ENCODE measurements around the gene GPHN. TPM values are rescaled to one million over a fixed set of nuclear protein-coding genes. Genes with fewer than 3 reads are reported as not detected.

Gene GPHN
- total RNA-seq, 2 experiments from 2014 or later = 15.8 to 15.9 TPM

GRCh38 chr14:67218126-67218525 lies 710.2 kb downstream of the GPHN start:
- CTCF ChIA-PET = no interaction called here
- DNase-seq = no peak

GRCh38 chr14:67221248-67221981 lies 713.5 kb downstream of the GPHN start:
- Mint-ChIP-seq H3K4me3 (no peak overlapping the region), H3K9me3 (no peaks in the 10 kb centered on the region), H3K36me3 (ENCODE audit: low read depth) (no peaks in the 10 kb centered on the region), H3K4me1 (no peaks in the 10 kb centered on the region), H3K27ac (no peak overlapping the region), H3K27me3 (peaks cover 2% of the 10 kb centered on the region)
- ChIA-PET CTCF (interaction anchor here (0.5 to 0.6 kb wide), 2 partner anchors 65 to 1558 kb away, joined by 3 to 4 read pairs; no protein-coding TSS in a partner anchor), POLR2A (no interaction called here)
- no peak for DNase-seq

More at GRCh38 chr14:67218126-67218525, 710.2 kb downstream of the GPHN start:
- POLR2A ChIA-PET = no interaction called here
- H3K27ac Mint-ChIP-seq = no peak overlapping the region
- H3K9me3 Mint-ChIP-seq = no peaks in the 10 kb centered on the region
- H3K4me1 Mint-ChIP-seq = no peaks in the 10 kb centered on the region
- no peak overlapping the region for H3K4me3 Mint-ChIP-seq
- H3K36me3 Mint-ChIP-seq (ENCODE audit: low read depth) = no peaks in the 10 kb centered on the region
- no peaks in the 10 kb centered on the region for H3K27me3 Mint-ChIP-seq

- H3K36me3 Mint-ChIP-seq (ENCODE audit: low read depth) = no peaks in the 10 kb centered on the region
- H3K27ac Mint-ChIP-seq = no peak overlapping the region
- no peaks in the 10 kb centered on the region for H3K4me1 Mint-ChIP-seq
- H3K27me3 Mint-ChIP-seq = peaks cover 2% of the 10 kb centered on the region
- POLR2A ChIA-PET = no interaction called here
- no peak for DNase-seq
- no peaks in the 10 kb centered on the region for H3K9me3 Mint-ChIP-seq
- H3K4me3 Mint-ChIP-seq = no peak overlapping the region
- CTCF ChIA-PET = interaction anchor here (0.5 to 0.6 kb wide), 2 partner anchors 64 to 1559 kb away, joined by 3 to 4 read pairs; no protein-coding TSS in a partner anchor
These were observed 714.0 kb downstream of the GPHN start for GRCh38 chr14:67221982-67222328.

- H3K36me3 Mint-ChIP-seq (ENCODE audit: low read depth) = no peaks in the 10 kb centered on the region
- H3K9me3 Mint-ChIP-seq = no peaks in the 10 kb centered on the region
- no peak overlapping the region for H3K4me3 Mint-ChIP-seq
- ChIA-PET POLR2A (interaction anchor here (2.3 kb wide), 1 partner anchor 11 kb away, joined by 5 read pairs; no protein-coding TSS in a partner anchor), CTCF (interaction anchor here (1.4 kb wide), 1 partner anchor 12 kb away, joined by 4 read pairs; no protein-coding TSS in a partner anchor)
- no peak for DNase-seq
- H3K4me1 Mint-ChIP-seq = no peaks in the 10 kb centered on the region
- peaks cover 2% of the 10 kb centered on the region for H3K27me3 Mint-ChIP-seq
- H3K27ac Mint-ChIP-seq = no peak overlapping the region
These were observed 717.6 kb downstream of the GPHN start for GRCh38 chr14:67225523-67225922.

DNA sequence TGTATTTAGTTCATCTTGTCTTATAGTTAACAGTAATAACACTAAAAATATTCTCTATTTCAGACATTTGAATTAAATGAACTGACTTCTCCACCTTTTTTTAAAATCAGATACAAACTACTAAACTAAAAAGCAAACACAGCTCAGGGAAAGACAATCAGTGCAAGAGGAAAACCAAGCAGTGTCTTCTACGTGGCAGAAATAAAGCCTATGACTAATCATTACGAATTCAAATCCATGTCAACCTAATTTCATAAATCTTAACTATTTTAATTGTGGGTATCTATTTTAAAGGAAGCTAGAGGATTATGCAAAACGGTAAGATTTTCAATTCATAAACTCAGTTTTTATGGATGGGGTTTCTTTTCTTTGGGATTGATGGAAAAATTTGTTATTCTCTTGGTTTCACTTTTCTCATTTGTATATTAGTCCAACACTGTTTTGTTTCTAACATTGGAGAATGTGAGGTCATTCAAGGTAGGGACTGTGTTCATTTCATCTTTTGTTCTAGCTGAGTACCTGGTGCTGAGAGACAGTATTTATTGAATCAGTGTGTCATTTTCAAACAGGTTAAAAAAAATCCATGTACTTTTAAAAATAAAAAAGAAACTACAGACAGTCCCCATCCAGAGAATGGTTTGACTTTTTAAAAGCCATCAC lies 720.5 kb downstream of the GPHN start:
- no peak for DNase-seq
- no peak overlapping the region for H3K4me3 Mint-ChIP-seq
- H3K27me3 Mint-ChIP-seq = peaks cover 2% of the 10 kb centered on the region
- CTCF ChIA-PET = interaction anchor here (0.7 kb wide), 1 partner anchor 580 kb away, joined by 3 read pairs; no protein-coding TSS in a partner anchor
- POLR2A ChIA-PET = no interaction called here
- H3K36me3 Mint-ChIP-seq (ENCODE audit: low read depth) = no peaks in the 10 kb centered on the region
- no peak overlapping the region for H3K27ac Mint-ChIP-seq
- H3K4me1 Mint-ChIP-seq = no peaks in the 10 kb centered on the region
- no peaks in the 10 kb centered on the region for H3K9me3 Mint-ChIP-seq

Other genes with a start within 250 kb of the GPHN start
- gene CCDC196, start 21.8 kb upstream of the GPHN start, total RNA-seq = not detected

All from activated CD4-positive, alpha-beta memory T cell treated with anti-CD3 and anti-CD28 coated beads, Interleukin-2, amount 10 ng/mL, durations not matched to agents 7 days and 5 days (primary cell).